Transverse colon (tissue), 3 donors: ENCODE results near the gene NTNG1.

Experiments used
- POLR2A ChIP-seq: fragments of 450-650 bp; IDR thresholded peaks from one replicate; pipeline ENCODE4 v1.6.1; 2016; ENCODE audit warnings: antibody characterized with exemption, mild to moderate bottlenecking, moderate library complexity
- TF ChIP-seq, protein P1 (sequence below), 5 experiments: fragments of 200-600 bp in 3 of 5; fragments of 450-650 bp in 2 of 5; sonication (generic) in 3 of 5; IDR thresholded peaks; 1 replicate in 2 of 5; 2 replicates in 3 of 5; pipeline ENCODE4 v1.5.1; 2016 to 2017; ENCODE audit warnings: antibody characterized with exemption in 5 of 5, inconsistent platforms in 3 of 5, mild to moderate bottlenecking in 2 of 5, moderate library complexity in 1 of 5

DNA sequence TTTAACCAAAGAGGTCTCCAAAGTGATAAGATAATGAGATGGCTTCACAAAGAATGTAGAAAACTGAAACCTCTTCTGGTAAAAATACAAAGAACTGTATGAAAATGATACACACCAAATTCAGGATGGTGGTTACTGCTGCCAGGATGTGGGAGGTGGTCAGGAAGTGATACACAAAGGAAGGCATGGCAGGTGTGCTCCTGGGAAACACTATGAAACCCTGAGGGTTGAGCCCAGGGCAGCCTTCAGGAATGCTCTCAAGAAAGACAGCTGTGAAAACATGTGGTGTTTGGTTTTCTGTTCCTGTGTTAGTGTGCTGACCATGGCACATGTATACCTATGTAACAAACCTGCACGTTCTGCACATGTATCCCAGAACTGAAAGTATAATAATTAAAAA, 109.3 kb downstream of the NTNG1 start:
- TF ChIP-seq, protein P1, sequence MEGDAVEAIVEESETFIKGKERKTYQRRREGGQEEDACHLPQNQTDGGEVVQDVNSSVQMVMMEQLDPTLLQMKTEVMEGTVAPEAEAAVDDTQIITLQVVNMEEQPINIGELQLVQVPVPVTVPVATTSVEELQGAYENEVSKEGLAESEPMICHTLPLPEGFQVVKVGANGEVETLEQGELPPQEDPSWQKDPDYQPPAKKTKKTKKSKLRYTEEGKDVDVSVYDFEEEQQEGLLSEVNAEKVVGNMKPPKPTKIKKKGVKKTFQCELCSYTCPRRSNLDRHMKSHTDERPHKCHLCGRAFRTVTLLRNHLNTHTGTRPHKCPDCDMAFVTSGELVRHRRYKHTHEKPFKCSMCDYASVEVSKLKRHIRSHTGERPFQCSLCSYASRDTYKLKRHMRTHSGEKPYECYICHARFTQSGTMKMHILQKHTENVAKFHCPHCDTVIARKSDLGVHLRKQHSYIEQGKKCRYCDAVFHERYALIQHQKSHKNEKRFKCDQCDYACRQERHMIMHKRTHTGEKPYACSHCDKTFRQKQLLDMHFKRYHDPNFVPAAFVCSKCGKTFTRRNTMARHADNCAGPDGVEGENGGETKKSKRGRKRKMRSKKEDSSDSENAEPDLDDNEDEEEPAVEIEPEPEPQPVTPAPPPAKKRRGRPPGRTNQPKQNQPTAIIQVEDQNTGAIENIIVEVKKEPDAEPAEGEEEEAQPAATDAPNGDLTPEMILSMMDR (IDR thresholded peaks at IDR 0.05) = no peak
- no peak for TF ChIP-seq POLR2A
